HFF-Myc (cell line): ENCODE measurements around the gene TMEM151B.

Experiments
- DNase-seq: peaks from one replicate; pipeline ENCODE4 v3.0.0-alpha.2; 2011; ENCODE audit warnings: low read depth; ENCODE audit errors: extremely low read depth
- H3K4me3 ChIP-seq: replicated peaks from 2 replicates; pipeline ENCODE4 v1.5.1; 2011; ENCODE audit warnings: low read depth, mild to moderate bottlenecking, control low read depth, low read length
- CTCF ChIP-seq: IDR thresholded peaks from 2 replicates; pipeline ENCODE4 v1.5.1; 2012; ENCODE audit warnings: mild to moderate bottlenecking, low read depth, low read length, control low read depth; ENCODE audit errors: missing control alignments

TMEM151B gene

GRCh38 chr6:44353336-44353735, 83.1 kb downstream of the TMEM151B start:
- no peak for DNase-seq
- H3K4me3 ChIP-seq: no peak overlapping the region
- TF ChIP-seq CTCF: no peak

GRCh38 chr6:44355640-44356039, 85.4 kb downstream of the TMEM151B start:
- no peak for DNase-seq
- no peak for TF ChIP-seq CTCF
- H3K4me3 ChIP-seq: no peak overlapping the region

- no peak overlapping the region for H3K4me3 ChIP-seq
- no peak for TF ChIP-seq CTCF
- DNase-seq: no peak
Measured at GRCh38 chr6:44356487-44356886, 86.2 kb downstream of the TMEM151B start.
